HG03520 (cell line): Measurements from ENCODE around the gene DDHD1.
"Not testable (repeated sequence)": the region's sequence is repeated elsewhere in the genome, so short reads cannot be mapped to it uniquely, and the experiment has no call there.

Source experiments
- ATAC-seq: cut with Tn5 transposase; IDR thresholded peaks from one replicate; pipeline ENCODE4 v1.9.1; 2021; ENCODE audit warnings: mild to moderate bottlenecking, moderate library complexity; ENCODE audit not compliant: unreplicated experiment

Gene DDHD1

DNA sequence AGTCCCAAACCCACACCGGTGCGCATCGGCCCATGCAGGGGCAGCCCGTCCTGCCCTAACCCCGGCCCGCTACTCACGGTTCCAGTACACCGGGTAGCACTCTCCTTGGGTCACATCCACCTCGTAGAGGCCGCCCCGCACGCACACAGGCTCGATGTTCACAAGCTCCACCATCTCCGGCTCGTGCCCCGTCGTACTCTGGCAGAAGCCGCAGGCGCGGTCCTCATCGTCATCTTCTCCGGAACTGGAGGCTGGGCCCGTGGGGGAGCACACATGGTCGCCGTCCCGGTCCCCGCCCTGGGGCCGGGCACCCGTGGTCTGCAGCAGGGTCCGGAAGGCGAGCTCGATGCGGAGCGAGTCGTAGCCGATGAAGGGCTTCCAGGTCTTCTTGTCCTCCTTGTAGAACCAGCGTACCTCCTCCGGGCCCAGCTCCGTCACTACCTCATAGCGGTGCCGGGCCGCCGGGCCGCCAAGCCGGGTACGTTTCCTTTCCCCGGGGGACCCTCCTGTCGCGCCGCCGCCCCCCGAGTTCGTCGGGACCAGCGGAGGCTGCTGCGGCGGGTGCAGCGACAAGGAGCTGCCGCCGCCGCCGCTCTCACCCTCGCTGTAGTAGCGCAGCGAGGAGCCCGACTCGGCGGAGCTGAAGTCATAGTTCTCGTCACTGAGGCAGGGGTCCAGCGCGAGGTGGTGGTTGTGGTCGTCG, 788 bp downstream of the DDHD1 start:
- peak; percentile 19 for ATAC-seq

GRCh38 chr14:53151523-53152183, 1.5 kb downstream of the DDHD1 start:
- no peak for ATAC-seq

- no peak for ATAC-seq
These were observed 3.3 kb downstream of the DDHD1 start for GRCh38 chr14:53149668-53150316.

- ATAC-seq: no peak
These were observed 4.5 kb downstream of the DDHD1 start for GRCh38 chr14:53148671-53149070.

- no peak for ATAC-seq
These were observed 5.2 kb downstream of the DDHD1 start for GRCh38 chr14:53147893-53148292.

- peak; percentile 36 for ATAC-seq
These were observed 5.9 kb downstream of the DDHD1 start for GRCh38 chr14:53147208-53147607.

- no peak for ATAC-seq
These were observed 6.4 kb downstream of the DDHD1 start for GRCh38 chr14:53146739-53147138.

DNA sequence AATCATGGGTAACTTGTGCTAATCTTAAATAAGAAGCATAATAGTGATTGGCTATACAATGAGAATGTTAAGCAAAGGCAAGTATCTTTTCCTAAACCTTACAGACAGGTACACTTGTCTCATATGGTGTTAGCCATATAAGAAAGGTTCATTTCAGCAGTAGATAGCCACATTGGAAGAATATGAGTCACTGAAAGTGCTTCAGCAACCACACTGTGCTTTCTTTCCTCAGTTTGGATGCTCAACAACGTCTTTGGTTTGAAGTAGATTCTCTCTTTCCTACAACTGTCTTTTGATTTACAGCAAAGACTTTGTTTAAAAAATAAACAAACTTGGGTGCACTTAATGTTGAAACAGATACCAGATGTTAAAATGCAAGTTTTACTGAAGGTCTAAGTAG, 8.9 kb downstream of the DDHD1 start:
- ATAC-seq: peak; percentile 78

- ATAC-seq: no peak
These were observed 12.5 kb downstream of the DDHD1 start for GRCh38 chr14:53140585-53140984.

DNA sequence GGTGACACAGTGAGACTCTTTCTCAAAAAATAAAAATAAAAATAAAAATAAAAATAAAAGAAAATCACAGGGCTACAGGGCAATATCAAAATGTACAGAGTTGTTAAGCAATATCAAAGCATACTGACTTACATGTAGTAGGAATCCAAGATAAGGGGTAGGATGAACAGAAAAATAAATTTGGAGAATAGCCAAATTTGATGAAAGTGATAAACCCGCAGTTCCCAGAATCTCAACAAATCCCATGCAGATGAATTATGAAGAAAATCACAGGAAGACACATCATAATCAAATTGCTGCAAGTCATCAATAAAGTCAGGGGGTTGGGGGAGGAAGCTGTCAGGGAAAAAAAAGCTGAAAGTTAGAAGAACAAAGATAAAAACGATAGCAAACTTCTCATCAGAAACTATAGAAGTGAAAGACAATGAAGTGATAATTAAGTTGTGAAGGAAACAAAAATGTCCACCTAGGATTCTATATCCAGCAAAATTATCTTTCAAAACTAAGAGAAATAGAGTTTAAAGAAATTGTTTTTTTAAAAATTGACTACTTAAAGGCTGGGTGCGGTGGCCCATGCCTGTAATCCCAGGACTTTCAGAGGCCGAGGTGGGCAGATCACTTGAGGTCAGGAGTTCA, 15.4 kb downstream of the DDHD1 start:
- no peak for ATAC-seq

DNA sequence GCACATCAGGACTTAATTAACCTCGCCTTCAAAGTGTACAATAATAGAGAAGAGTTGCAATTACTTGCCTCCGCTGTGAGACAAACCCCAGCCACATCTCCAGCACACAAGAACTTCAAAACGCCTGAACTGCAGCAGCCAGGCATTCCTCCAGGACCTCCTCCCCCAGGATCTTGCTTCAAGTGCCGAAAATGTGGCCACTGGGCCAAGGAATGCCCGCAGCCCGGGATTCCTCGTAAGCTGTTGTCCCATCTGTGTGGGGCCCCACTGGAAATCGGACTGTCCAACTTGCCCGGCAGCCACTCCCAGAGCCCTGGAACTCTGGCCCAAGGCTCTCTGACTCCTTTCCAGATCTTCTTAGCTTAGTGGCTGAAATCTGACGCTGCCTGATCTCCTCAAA, 22.6 kb downstream of the DDHD1 start:
- ATAC-seq: not testable (repeated sequence)

- ATAC-seq: no peak
These were observed 24.7 kb downstream of the DDHD1 start for GRCh38 chr14:53128303-53129028.

- no peak for ATAC-seq
These were observed 25.3 kb downstream of the DDHD1 start for GRCh38 chr14:53127832-53128231.

DNA sequence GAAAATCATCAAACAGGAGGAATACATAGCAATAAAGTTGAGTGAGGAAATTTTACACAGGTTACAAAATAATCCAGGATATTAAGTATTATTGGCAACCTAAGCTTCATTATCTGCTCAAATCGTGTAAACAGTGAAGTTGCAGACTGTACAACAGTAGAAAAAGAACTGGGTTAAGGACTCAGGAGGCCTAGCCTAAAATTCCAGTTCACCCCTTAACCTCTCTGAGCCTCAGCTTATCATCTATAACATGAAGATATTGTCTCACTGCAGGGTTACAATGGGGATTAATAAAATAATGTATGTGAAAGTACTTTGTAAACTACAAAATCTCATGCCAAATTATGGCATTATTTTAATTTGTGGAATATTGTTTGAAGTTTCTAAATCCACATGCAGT, 26.0 kb downstream of the DDHD1 start:
- no peak for ATAC-seq

DNA sequence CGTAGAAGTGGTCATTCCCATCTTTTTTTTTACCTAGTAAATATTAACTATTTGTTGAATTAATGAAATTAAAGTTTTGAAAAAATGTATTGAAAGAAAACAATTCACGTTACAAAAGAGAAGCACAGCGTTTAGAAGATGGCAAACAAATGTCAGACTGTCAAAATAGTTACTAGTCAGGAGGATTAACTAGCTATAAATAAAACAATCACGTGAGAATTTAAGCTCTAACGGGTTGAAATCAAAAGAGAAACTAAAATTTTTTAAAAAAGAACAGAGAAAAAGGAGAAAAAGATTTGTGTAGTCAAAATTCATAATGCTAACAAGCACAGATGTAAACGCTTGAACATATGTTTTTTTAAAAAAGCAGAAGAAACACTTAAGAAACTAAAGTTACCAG, 26.4 kb downstream of the DDHD1 start:
- no peak for ATAC-seq

GRCh38 chr14:53124786-53125185, 28.3 kb downstream of the DDHD1 start:
- no peak for ATAC-seq

DNA sequence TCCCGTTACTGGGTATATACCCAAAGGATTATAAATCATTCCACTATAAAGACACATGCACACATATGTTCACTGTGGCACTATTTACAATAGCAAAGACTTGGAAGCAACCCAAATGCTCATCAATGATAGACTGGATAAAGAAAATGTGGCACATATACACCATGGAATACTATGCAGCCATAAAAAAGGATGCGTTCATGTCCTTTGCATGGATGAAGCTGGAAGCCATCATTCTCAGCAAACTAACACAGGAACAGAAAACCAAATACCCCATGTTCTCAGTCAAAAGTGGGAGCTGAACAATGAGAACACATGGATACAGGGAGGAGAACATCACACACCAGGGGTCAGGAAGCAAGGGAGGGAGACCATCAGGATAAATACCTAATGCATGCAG, 31.7 kb downstream of the DDHD1 start:
- ATAC-seq: not testable (repeated sequence)

DNA sequence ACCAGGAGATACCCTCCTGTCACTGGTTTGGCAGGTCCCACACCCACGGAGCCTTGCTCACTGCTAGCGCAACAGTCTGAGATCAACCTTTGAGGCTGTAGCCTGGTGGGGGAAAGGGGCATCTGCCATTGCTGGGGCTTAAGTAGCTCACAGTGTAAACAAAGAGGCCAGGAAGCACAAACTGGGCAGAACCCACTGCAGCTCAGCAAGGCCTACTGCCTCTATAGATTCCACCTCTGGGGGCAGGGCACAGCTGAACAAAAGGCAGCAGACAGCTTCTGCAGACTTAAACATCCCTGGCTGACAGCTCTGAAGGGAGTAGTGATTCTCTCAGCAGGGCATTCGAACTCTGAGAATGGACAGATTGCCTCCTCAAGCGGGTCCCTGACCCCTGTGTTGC, 35.6 kb downstream of the DDHD1 start:
- not testable (repeated sequence) for ATAC-seq

- no peak for ATAC-seq
These were observed 39.1 kb downstream of the DDHD1 start for GRCh38 chr14:53113989-53114388.

- no peak for ATAC-seq
These were observed 43.0 kb downstream of the DDHD1 start for GRCh38 chr14:53110096-53110495.
